Mesendoderm (in vitro differentiated cells): Measurements from ENCODE around the gene THRSP.
A peak's percentile ranks its signal among the peaks of the same experiment; 100 is the strongest.

ENCODE experiments used
- DNase-seq: peaks from one replicate; pipeline ENCODE4 v3.0.0; 2013
- H2AK5ac ChIP-seq: 2 replicates; pipeline ENCODE4 v1.6.1; 2013; ENCODE audit warnings: low read length, inconsistent platforms
- H2BK120ac ChIP-seq: 2 replicates; pipeline ENCODE4 v1.6.1; 2013; ENCODE audit warnings: low read depth, mild to moderate bottlenecking, low read length, moderate library complexity, mixed read lengths
- H2BK15ac ChIP-seq: replicated peaks from 2 replicates; pipeline ENCODE4 v1.6.1; 2013; ENCODE audit warnings: low read depth, mild to moderate bottlenecking, moderate library complexity
- H2BK5ac ChIP-seq: 2 replicates; pipeline ENCODE4 v1.6.1; 2013; ENCODE audit warnings: low read length, inconsistent platforms
- H3K18ac ChIP-seq: 2 replicates; pipeline ENCODE4 v1.6.1; 2013; ENCODE audit warnings: mild to moderate bottlenecking, low read length, mixed read lengths
- H3K23ac ChIP-seq: one replicate; pipeline ENCODE4 v1.6.1; 2013; ENCODE audit warnings: low read length
- H3K27ac ChIP-seq: 2 replicates; pipeline ENCODE4 v1.5.1; 2013; ENCODE audit warnings: low read depth, mild to moderate bottlenecking, inconsistent platforms, low read length, moderate library complexity
- H3K27me3 ChIP-seq: 2 replicates; pipeline ENCODE4 v1.6.1; 2013; ENCODE audit warnings: low read length, control low read depth, mild to moderate bottlenecking, inconsistent platforms; ENCODE audit not compliant: insufficient read depth, poor library complexity
- H3K36me3 ChIP-seq: 2 replicates; pipeline ENCODE4 v1.6.1; 2013; ENCODE audit warnings: low read length, inconsistent platforms; ENCODE audit not compliant: control insufficient read depth, insufficient read depth
- H3K4ac ChIP-seq: one replicate; pipeline ENCODE4 v1.6.1; 2013; ENCODE audit warnings: low read depth, mild to moderate bottlenecking, low read length, moderate library complexity
- H3K4me1 ChIP-seq: 2 replicates; pipeline ENCODE4 v1.6.1; 2013; ENCODE audit warnings: low read depth, low read length, inconsistent platforms; ENCODE audit not compliant: control insufficient read depth
- H3K4me2 ChIP-seq: 2 replicates; pipeline ENCODE4 v1.6.1; 2013; ENCODE audit warnings: low read length
- H3K4me3 ChIP-seq: 2 replicates; pipeline ENCODE4 v1.5.1; 2013; ENCODE audit warnings: mild to moderate bottlenecking, low read length
- H3K56ac ChIP-seq: one replicate; pipeline ENCODE4 v1.6.1; 2013; ENCODE audit warnings: low read length
- H3K79me1 ChIP-seq: 2 replicates; pipeline ENCODE4 v1.6.1; 2013; ENCODE audit warnings: low read length, inconsistent platforms
- H3K79me2 ChIP-seq: 2 replicates; pipeline ENCODE4 v1.6.1; 2013; ENCODE audit warnings: mild to moderate bottlenecking, low read length; ENCODE audit not compliant: control insufficient read depth, insufficient read depth
- H3K9ac ChIP-seq: 2 replicates; pipeline ENCODE4 v1.6.1; 2013; ENCODE audit warnings: low read length, inconsistent platforms
- H4K5ac ChIP-seq: one replicate; pipeline ENCODE4 v1.6.1; 2013; ENCODE audit warnings: low read length
- H4K8ac ChIP-seq: one replicate; pipeline ENCODE4 v1.6.1; 2013; ENCODE audit warnings: low read depth, mild to moderate bottlenecking, control low read depth, low read length, moderate library complexity
- WGBS: extraction: QIAGEN DNeasy Blood & Tissue Kit; methylation state at CpG from one replicate; pipeline ENCODE4 v1.1.7; 2013; ENCODE audit warnings: low lambda C conversion rate, missing lambda C conversion rate; ENCODE audit not compliant: insufficient coverage; ENCODE audit errors: extremely low coverage; 5-methylcytosine and 5-hydroxymethylcytosine counted together

The THRSP gene

GRCh38 chr11:78021611-78022010 is 42.0 kb upstream of the THRSP start:
- Histone ChIP-seq H4K5ac (no peak overlapping the region), H2BK120ac (no peak overlapping the region), H3K27ac (no peak overlapping the region), H3K23ac (no peak overlapping the region), H3K4me3 (no peak overlapping the region), H3K4ac (no peak overlapping the region), H2AK5ac (peak overlapping the region; percentile 78), H4K8ac (no peak overlapping the region), H3K56ac (peak overlapping the region; percentile 34), H3K4me1 (peaks cover 2% of the 10 kb centered on the region), H2BK15ac (no peak overlapping the region), H3K4me2 (no peak overlapping the region), H3K18ac (no peak overlapping the region), H2BK5ac (no peak overlapping the region), H3K36me3 (peaks cover 2% of the 10 kb centered on the region), H3K79me1 (peaks cover 5% of the 10 kb centered on the region), H3K9ac (peak overlapping the region; percentile 76), H3K79me2 (no peaks in the 10 kb centered on the region), H3K27me3 (no peaks in the 10 kb centered on the region)
- WGBS, result no CpG with 5 or more reads among the region's 6 CpGs
- DNase-seq, result no peak

DNA sequence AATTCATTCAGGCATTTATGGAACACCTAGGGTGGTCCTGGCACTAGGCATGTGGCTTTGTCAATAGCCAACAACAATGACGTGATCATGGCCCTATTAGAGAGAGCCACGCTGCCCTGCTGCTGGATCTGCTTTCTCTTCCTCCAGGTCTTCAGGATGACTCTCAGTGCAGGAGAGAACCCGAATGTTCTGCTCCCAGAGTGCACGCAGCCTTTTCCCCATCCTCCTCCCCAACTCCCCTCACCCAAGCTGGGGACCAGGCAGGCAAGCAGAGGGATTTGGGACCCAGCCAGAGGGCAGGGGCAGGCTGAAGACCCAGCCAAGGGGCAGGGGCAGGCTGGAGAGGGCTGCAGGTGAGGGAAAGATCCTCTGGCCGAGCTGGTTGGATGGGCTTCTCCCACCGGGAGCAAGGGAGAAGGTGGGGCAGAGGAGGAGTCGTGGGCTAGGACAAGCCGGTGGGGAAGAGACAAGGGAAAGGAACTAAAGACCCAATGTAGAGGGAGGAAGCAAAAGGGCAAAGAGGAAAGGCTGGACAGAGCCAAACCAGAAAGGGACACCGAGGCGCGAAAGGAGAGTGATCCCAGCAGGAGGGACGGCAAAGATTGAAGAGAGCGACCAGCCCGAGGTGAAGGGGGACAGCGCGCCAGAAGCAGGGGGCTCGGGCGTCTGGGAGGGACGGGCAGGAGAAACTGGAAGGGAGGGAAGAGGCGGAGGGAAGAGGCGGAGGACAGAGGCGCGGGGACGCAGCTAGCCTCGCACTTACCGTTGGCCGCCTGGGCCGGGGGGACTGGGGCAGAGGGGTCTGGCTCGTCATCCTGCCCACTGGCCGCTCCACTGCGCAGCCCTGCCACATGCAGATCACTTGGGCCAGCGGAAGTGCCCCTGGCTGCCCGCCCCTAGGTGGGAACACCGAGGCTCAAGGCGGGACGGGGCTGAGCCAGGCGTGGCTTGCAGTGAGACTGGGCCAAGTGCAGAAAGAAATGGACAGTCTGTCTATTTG is 41.0 kb upstream of the THRSP start, which contains the start of gene KCTD14:
TSS of gene KCTD14 (minus strand) at position 880 of the 1,000 bp plus-strand sequence. CDS start at position 853, 27 bp downstream.
- peak within 1 kb of the TSS; percentile 45 for H3K4me3 ChIP-seq
- WGBS, result no CpG with 5 or more reads among the region's 37 CpGs

GRCh38 chr11:78023426-78023825 is 40.2 kb upstream of the THRSP start:
- Histone ChIP-seq H3K4ac (no peak overlapping the region), H3K79me1 (peaks cover 5% of the 10 kb centered on the region), H3K27me3 (no peaks in the 10 kb centered on the region), H2BK5ac (no peak overlapping the region), H3K18ac (no peak overlapping the region), H3K56ac (peak overlapping the region; percentile 87), H3K4me2 (peak overlapping the region; percentile 56), H4K5ac (no peak overlapping the region), H2AK5ac (no peak overlapping the region), H3K4me3 (peak overlapping the region; percentile 45), H3K27ac (no peak overlapping the region), H4K8ac (no peak overlapping the region), H3K79me2 (no peaks in the 10 kb centered on the region), H3K9ac (peak overlapping the region; percentile 76), H2BK15ac (no peak overlapping the region), H3K23ac (no peak overlapping the region), H3K4me1 (peaks cover 2% of the 10 kb centered on the region), H3K36me3 (no peaks in the 10 kb centered on the region), H2BK120ac (no peak overlapping the region)
- no CpG with 5 or more reads among the region's 7 CpGs for WGBS
- DNase-seq, result no peak

More for the DNA sequence above, 41.0 kb upstream of the THRSP start, which contains the start of gene KCTD14:
- DNase-seq, result peak; percentile 86
- no peak within 1 kb of the TSS for H3K23ac ChIP-seq
- H2BK120ac ChIP-seq, result no peak within 1 kb of the TSS
- no peak within 1 kb of the TSS for H3K4ac ChIP-seq
- H3K18ac ChIP-seq, result peak within 1 kb of the TSS; percentile 2
- no peak within 1 kb of the TSS for H4K5ac ChIP-seq
- peak within 1 kb of the TSS; percentile 76 for H3K9ac ChIP-seq
- H2BK15ac ChIP-seq, result no peak within 1 kb of the TSS
- no peak within 1 kb of the TSS for H2BK5ac ChIP-seq
- peaks cover 5% of the 10 kb centered on the region for H3K79me1 ChIP-seq
- no peaks in the 10 kb centered on the region for H3K36me3 ChIP-seq
- peaks cover 2% of the 10 kb centered on the region for H3K4me1 ChIP-seq
- H3K27ac ChIP-seq, result no peak within 1 kb of the TSS
- no peak within 1 kb of the TSS for H4K8ac ChIP-seq
- peak within 1 kb of the TSS; percentile 87 for H3K56ac ChIP-seq
- no peaks in the 10 kb centered on the region for H3K79me2 ChIP-seq
- H3K4me2 ChIP-seq, result peak within 1 kb of the TSS; percentile 56
- H2AK5ac ChIP-seq, result no peak within 1 kb of the TSS
- H3K27me3 ChIP-seq, result no peaks in the 10 kb centered on the region

GRCh38 chr11:78025378-78025777 is 38.3 kb upstream of the THRSP start:
- no peak overlapping the region for H3K23ac ChIP-seq
- no peak overlapping the region for H4K8ac ChIP-seq
- peaks cover 5% of the 10 kb centered on the region for H3K79me1 ChIP-seq
- no peak overlapping the region for H3K4me2 ChIP-seq
- no peak for DNase-seq
- H3K18ac ChIP-seq, result no peak overlapping the region
- H3K27me3 ChIP-seq, result no peaks in the 10 kb centered on the region
- no peaks in the 10 kb centered on the region for H3K79me2 ChIP-seq
- H3K4me3 ChIP-seq, result no peak overlapping the region
- no peak overlapping the region for H3K27ac ChIP-seq
- H3K36me3 ChIP-seq, result no peaks in the 10 kb centered on the region
- H3K9ac ChIP-seq, result no peak overlapping the region
- H4K5ac ChIP-seq, result no peak overlapping the region
- H2AK5ac ChIP-seq, result no peak overlapping the region
- H3K56ac ChIP-seq, result no peak overlapping the region
- H2BK5ac ChIP-seq, result no peak overlapping the region
- no peak overlapping the region for H2BK120ac ChIP-seq
- H3K4me1 ChIP-seq, result peaks cover 2% of the 10 kb centered on the region
- H3K4ac ChIP-seq, result no peak overlapping the region
- no peak overlapping the region for H2BK15ac ChIP-seq

GRCh38 chr11:78027759-78028158 is 35.9 kb upstream of the THRSP start:
- no peak overlapping the region for H3K27ac ChIP-seq

More at GRCh38 chr11:78027759-78028158, 35.9 kb upstream of the THRSP start:
- Histone ChIP-seq H3K4ac (no peak overlapping the region), H3K23ac (no peak overlapping the region), H3K4me3 (no peak overlapping the region), H4K5ac (no peak overlapping the region), H2AK5ac (no peak overlapping the region), H2BK120ac (no peak overlapping the region), H3K56ac (no peak overlapping the region), H2BK15ac (no peak overlapping the region), H3K79me2 (no peaks in the 10 kb centered on the region), H3K9ac (no peak overlapping the region), H3K18ac (no peak overlapping the region), H3K27me3 (no peaks in the 10 kb centered on the region), H3K4me1 (no peaks in the 10 kb centered on the region), H3K4me2 (no peak overlapping the region), H3K79me1 (no peaks in the 10 kb centered on the region), H2BK5ac (no peak overlapping the region), H4K8ac (no peak overlapping the region), H3K36me3 (no peaks in the 10 kb centered on the region)
- DNase-seq, result no peak
- WGBS, result no CpG with 5 or more reads among the region's 2 CpGs
